ENCODE measurements around the gene CAP2.

DNA sequence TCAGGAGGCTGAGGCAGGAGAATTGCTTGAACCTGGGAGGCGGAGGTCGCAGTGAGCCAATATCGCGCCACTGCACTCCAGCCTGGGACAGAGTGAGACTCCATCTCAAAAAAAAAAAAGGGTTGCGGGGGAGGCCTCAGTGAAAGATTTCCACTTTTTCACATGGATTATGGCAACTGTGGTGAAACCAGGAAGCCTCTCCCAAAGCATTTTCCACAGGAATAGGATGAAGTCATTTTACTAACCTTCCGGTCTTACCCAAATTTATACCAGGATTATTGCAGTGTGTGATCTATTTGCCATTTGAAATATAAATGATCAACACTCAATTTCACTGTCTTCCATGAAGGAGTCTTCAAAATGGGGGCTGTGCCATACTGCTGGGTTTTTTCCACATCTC lies 113.1 kb downstream of the CAP2 start:
- TF ChIP-seq, protein P1, sequence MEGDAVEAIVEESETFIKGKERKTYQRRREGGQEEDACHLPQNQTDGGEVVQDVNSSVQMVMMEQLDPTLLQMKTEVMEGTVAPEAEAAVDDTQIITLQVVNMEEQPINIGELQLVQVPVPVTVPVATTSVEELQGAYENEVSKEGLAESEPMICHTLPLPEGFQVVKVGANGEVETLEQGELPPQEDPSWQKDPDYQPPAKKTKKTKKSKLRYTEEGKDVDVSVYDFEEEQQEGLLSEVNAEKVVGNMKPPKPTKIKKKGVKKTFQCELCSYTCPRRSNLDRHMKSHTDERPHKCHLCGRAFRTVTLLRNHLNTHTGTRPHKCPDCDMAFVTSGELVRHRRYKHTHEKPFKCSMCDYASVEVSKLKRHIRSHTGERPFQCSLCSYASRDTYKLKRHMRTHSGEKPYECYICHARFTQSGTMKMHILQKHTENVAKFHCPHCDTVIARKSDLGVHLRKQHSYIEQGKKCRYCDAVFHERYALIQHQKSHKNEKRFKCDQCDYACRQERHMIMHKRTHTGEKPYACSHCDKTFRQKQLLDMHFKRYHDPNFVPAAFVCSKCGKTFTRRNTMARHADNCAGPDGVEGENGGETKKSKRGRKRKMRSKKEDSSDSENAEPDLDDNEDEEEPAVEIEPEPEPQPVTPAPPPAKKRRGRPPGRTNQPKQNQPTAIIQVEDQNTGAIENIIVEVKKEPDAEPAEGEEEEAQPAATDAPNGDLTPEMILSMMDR (IDR thresholded peaks at IDR 0.05), result no peak
- TF ChIP-seq ETV6 (CRISPR knock-in tag; IDR thresholded peaks at IDR 0.05) (no peak), ELF4 (CRISPR knock-in tag; IDR thresholded peaks at IDR 0.05; ENCODE audit: low read depth) (no peak), TEAD4 (CRISPR knock-in tag; IDR thresholded peaks at IDR 0.05) (no peak), ZNF263 (CRISPR knock-in tag; IDR thresholded peaks at IDR 0.05; ENCODE audit: low read depth) (no peak), MXD4 (CRISPR knock-in tag; IDR thresholded peaks at IDR 0.05; ENCODE audit: borderline replicate concordance) (no peak), MYBL2 (CRISPR knock-in tag; IDR thresholded peaks at IDR 0.05) (no peak), NFYB (CRISPR knock-in tag; conservative IDR thresholded peaks at IDR 0.05; ENCODE audit: low read depth) (no peak)
- TF ChIP-seq, protein P2, sequence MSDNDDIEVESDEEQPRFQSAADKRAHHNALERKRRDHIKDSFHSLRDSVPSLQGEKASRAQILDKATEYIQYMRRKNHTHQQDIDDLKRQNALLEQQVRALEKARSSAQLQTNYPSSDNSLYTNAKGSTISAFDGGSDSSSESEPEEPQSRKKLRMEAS (CRISPR knock-in tag; IDR thresholded peaks at IDR 0.05), result no peak
- TF ChIP-seq, protein P3, sequence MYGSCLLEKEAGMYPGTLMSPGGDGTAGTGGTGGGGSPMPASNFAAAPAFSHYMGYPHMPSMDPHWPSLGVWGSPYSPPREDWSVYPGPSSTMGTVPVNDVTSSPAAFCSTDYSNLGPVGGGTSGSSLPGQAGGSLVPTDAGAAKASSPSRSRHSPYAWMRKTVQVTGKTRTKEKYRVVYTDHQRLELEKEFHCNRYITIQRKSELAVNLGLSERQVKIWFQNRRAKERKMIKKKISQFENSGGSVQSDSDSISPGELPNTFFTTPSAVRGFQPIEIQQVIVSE (CRISPR knock-in tag; IDR thresholded peaks at IDR 0.05; ENCODE audit: borderline replicate concordance), result no peak
- TF ChIP-seq, protein P4, sequence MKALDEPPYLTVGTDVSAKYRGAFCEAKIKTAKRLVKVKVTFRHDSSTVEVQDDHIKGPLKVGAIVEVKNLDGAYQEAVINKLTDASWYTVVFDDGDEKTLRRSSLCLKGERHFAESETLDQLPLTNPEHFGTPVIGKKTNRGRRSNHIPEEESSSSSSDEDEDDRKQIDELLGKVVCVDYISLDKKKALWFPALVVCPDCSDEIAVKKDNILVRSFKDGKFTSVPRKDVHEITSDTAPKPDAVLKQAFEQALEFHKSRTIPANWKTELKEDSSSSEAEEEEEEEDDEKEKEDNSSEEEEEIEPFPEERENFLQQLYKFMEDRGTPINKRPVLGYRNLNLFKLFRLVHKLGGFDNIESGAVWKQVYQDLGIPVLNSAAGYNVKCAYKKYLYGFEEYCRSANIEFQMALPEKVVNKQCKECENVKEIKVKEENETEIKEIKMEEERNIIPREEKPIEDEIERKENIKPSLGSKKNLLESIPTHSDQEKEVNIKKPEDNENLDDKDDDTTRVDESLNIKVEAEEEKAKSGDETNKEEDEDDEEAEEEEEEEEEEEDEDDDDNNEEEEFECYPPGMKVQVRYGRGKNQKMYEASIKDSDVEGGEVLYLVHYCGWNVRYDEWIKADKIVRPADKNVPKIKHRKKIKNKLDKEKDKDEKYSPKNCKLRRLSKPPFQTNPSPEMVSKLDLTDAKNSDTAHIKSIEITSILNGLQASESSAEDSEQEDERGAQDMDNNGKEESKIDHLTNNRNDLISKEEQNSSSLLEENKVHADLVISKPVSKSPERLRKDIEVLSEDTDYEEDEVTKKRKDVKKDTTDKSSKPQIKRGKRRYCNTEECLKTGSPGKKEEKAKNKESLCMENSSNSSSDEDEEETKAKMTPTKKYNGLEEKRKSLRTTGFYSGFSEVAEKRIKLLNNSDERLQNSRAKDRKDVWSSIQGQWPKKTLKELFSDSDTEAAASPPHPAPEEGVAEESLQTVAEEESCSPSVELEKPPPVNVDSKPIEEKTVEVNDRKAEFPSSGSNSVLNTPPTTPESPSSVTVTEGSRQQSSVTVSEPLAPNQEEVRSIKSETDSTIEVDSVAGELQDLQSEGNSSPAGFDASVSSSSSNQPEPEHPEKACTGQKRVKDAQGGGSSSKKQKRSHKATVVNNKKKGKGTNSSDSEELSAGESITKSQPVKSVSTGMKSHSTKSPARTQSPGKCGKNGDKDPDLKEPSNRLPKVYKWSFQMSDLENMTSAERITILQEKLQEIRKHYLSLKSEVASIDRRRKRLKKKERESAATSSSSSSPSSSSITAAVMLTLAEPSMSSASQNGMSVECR (CRISPR knock-in tag; IDR thresholded peaks at IDR 0.05; ENCODE audit: borderline replicate concordance), result no peak
- TF ChIP-seq, protein P5, sequence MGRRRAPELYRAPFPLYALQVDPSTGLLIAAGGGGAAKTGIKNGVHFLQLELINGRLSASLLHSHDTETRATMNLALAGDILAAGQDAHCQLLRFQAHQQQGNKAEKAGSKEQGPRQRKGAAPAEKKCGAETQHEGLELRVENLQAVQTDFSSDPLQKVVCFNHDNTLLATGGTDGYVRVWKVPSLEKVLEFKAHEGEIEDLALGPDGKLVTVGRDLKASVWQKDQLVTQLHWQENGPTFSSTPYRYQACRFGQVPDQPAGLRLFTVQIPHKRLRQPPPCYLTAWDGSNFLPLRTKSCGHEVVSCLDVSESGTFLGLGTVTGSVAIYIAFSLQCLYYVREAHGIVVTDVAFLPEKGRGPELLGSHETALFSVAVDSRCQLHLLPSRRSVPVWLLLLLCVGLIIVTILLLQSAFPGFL (CRISPR knock-in tag; IDR thresholded peaks at IDR 0.05; ENCODE audit: borderline replicate concordance), result no peak
- TF ChIP-seq, protein P6, sequence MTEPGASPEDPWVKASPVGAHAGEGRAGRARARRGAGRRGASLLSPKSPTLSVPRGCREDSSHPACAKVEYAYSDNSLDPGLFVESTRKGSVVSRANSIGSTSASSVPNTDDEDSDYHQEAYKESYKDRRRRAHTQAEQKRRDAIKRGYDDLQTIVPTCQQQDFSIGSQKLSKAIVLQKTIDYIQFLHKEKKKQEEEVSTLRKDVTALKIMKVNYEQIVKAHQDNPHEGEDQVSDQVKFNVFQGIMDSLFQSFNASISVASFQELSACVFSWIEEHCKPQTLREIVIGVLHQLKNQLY (CRISPR knock-in tag; IDR thresholded peaks at IDR 0.05), result no peak
